OCI-LY1 (cell line): ENCODE results near the gene CLN3.

Experiments
- CTCF ChIP-seq: fragments of 200-600 bp; sonication (generic), shearing (Covaris generic); IDR thresholded peaks from 2 replicates; pipeline ENCODE4 v1.5.1; 2017; ENCODE audit warnings: mild to moderate bottlenecking, antibody characterized with exemption, low read length, moderate library complexity, mixed read lengths
- EZH2 ChIP-seq: fragments of 200-600 bp; sonication (generic), shearing (Covaris generic); IDR thresholded peaks from 2 replicates; pipeline ENCODE4 v1.8.0; 2017; ENCODE audit warnings: borderline replicate concordance, mixed run types, mild to moderate bottlenecking, antibody characterized with exemption, low read length, moderate library complexity, mixed read lengths

- TF ChIP-seq CTCF: no peak
- no peak for TF ChIP-seq EZH2
Measured at GRCh38 chr16:28538733-28539596, 47.1 kb upstream of the CLN3 start, which contains the start of gene NUPR1.
